ENCODE data around the gene NMNAT3. TPM values are rescaled to one million over a fixed set of nuclear protein-coding genes. Genes with fewer than 3 reads are reported as not detected.

NMNAT3 gene
- polyA plus RNA-seq, 1 donor (not counting 4 experiments of a cell fraction or from before 2014, with no cell fraction given), result 1.6 TPM

DNA sequence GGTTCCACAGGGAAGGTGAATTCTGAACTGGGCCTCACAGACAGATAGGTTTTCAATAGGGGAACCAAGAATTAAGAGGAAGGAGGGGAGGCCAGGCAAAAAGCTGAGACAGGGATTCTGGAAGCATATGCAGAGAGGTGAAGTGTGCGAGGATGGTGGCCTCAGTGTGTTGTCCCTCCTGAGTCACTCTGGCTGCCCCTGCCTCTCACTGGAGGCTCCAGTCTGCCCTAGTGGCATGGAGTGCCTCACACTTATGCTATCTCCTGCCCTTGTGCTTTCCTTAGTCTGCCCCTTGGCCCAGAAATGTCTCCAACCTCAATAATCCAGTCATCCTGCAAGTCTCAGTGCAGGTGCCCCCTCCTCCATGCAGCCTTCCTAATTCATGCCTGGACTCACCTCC is 106.1 kb downstream of the NMNAT3 start:
- H3K9ac ChIP-seq (ENCODE audit: control insufficient read depth, extremely low read depth, insufficient read depth, low read length), result no peak overlapping the region
- H3K36me3 ChIP-seq (ENCODE audit: control insufficient read depth in 2 of 2, extremely low read depth in 1 of 2, insufficient read depth in 2 of 2, low read length in 2 of 2), result no peaks in the 10 kb centered on the region
- no peak for FAIRE-seq
- H3K27me3 ChIP-seq (ENCODE audit: control insufficient read depth, extremely low read depth, insufficient read depth, low read length), result no peaks in the 10 kb centered on the region
- H2AFZ ChIP-seq (ENCODE audit: control insufficient read depth, low read length), result no peak overlapping the region
- no peaks in the 10 kb centered on the region for H3K79me2 ChIP-seq (ENCODE audit: control insufficient read depth, insufficient read depth, low read length)
- no peak overlapping the region for H3K4me2 ChIP-seq (ENCODE audit: control insufficient read depth, extremely low read depth, insufficient read depth, low read depth, low read length)
- H4K20me1 ChIP-seq (ENCODE audit: control insufficient read depth, extremely low read depth, insufficient read depth, low read length), result no peaks in the 10 kb centered on the region
- no peak for DNase-seq (ENCODE audit: low read depth, low spot score)
- no peaks in the 10 kb centered on the region for H3K9me3 ChIP-seq (ENCODE audit: control insufficient read depth, low read depth, low read length)
- H3K4me3 ChIP-seq (ENCODE audit: control insufficient read depth in 2 of 3, extremely low read depth in 1 of 3, insufficient read depth in 2 of 3, low read depth in 1 of 3, low read length in 3 of 3), result no peak overlapping the region
- no peaks in the 10 kb centered on the region for H3K4me1 ChIP-seq (ENCODE audit: control insufficient read depth, extremely low read depth, insufficient read depth, low read length)
- no peak for TF ChIP-seq EZH2 (IDR thresholded peaks at IDR 0.05; ENCODE audit: low read length)
- TF ChIP-seq, protein P1, sequence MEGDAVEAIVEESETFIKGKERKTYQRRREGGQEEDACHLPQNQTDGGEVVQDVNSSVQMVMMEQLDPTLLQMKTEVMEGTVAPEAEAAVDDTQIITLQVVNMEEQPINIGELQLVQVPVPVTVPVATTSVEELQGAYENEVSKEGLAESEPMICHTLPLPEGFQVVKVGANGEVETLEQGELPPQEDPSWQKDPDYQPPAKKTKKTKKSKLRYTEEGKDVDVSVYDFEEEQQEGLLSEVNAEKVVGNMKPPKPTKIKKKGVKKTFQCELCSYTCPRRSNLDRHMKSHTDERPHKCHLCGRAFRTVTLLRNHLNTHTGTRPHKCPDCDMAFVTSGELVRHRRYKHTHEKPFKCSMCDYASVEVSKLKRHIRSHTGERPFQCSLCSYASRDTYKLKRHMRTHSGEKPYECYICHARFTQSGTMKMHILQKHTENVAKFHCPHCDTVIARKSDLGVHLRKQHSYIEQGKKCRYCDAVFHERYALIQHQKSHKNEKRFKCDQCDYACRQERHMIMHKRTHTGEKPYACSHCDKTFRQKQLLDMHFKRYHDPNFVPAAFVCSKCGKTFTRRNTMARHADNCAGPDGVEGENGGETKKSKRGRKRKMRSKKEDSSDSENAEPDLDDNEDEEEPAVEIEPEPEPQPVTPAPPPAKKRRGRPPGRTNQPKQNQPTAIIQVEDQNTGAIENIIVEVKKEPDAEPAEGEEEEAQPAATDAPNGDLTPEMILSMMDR (optimal IDR thresholded peaks at IDR 0.05 in 1 of 3, IDR thresholded peaks at IDR 0.05 in 1 of 3, conservative IDR thresholded peaks at IDR 0.05 in 1 of 3; ENCODE audit: extremely low read depth in 1 of 3, insufficient read depth in 2 of 3, low read length in 3 of 3), result no peak
- dilution Hi-C loops (cut with MboI; ENCODE audit: extremely low pct_ligation_motif_present, low sequenced_read_pairs), result no loop called here
- H3K27ac ChIP-seq (ENCODE audit: control insufficient read depth, insufficient read depth, low read length), result no peak overlapping the region
- no peaks in the 10 kb centered on the region for H3K9me1 ChIP-seq (ENCODE audit: control insufficient read depth, extremely low read depth, insufficient read depth, low read length)

DNA sequence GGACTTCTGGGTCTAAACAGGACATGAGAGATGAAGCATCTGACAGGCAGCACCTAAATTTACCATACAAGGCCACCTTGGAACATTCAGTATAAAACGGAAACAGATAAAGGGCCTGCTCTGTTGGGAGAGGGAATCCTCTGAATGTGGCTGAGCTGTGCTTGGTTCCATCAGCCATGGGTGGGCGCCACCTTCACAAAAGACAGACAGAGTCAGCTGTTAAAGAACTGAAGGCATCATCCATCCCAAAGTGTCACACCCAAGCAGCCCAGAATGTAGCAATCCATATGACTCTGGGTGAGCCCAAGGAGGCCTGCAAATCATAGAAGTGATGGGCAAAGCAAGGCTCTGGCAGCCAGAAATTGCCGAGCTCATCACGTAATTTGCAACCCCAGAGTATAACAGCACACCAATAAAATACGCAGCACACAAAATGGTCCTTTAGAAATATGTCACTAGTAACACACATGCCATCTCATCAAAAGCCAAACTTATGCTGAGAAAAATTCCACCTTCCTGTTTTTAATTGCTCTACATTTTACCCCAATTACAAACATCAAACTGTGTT is 113.4 kb downstream of the NMNAT3 start:
- no peak overlapping the region for H3K9ac ChIP-seq (ENCODE audit: control insufficient read depth, extremely low read depth, insufficient read depth, low read length)
- H3K4me3 ChIP-seq (ENCODE audit: control insufficient read depth in 2 of 3, extremely low read depth in 1 of 3, insufficient read depth in 2 of 3, low read depth in 1 of 3, low read length in 3 of 3), result no peak overlapping the region
- no peaks in the 10 kb centered on the region for H3K27me3 ChIP-seq (ENCODE audit: control insufficient read depth, extremely low read depth, insufficient read depth, low read length)
- no peak for DNase-seq (ENCODE audit: low read depth, low spot score)
- no peak overlapping the region for H3K27ac ChIP-seq (ENCODE audit: control insufficient read depth, insufficient read depth, low read length)
- dilution Hi-C loops (cut with MboI; ENCODE audit: extremely low pct_ligation_motif_present, low sequenced_read_pairs), result no loop called here
- H3K9me1 ChIP-seq (ENCODE audit: control insufficient read depth, extremely low read depth, insufficient read depth, low read length), result no peaks in the 10 kb centered on the region
- no peak overlapping the region for H3K4me2 ChIP-seq (ENCODE audit: control insufficient read depth, extremely low read depth, insufficient read depth, low read depth, low read length)
- no peak for FAIRE-seq
- no peak overlapping the region for H2AFZ ChIP-seq (ENCODE audit: control insufficient read depth, low read length)
- no peaks in the 10 kb centered on the region for H3K9me3 ChIP-seq (ENCODE audit: control insufficient read depth, low read depth, low read length)
- TF ChIP-seq EZH2 (IDR thresholded peaks at IDR 0.05; ENCODE audit: low read length), result no peak
- TF ChIP-seq, protein P1 (optimal IDR thresholded peaks at IDR 0.05 in 1 of 3, IDR thresholded peaks at IDR 0.05 in 1 of 3, conservative IDR thresholded peaks at IDR 0.05 in 1 of 3; ENCODE audit: extremely low read depth in 1 of 3, insufficient read depth in 2 of 3, low read length in 3 of 3), result peak; percentile 41 to 71 (median 52)
- peaks cover 9% of the 10 kb centered on the region for H3K4me1 ChIP-seq (ENCODE audit: control insufficient read depth, extremely low read depth, insufficient read depth, low read length)
- no peaks in the 10 kb centered on the region for H3K79me2 ChIP-seq (ENCODE audit: control insufficient read depth, insufficient read depth, low read length)
- H3K36me3 ChIP-seq (ENCODE audit: control insufficient read depth in 2 of 2, extremely low read depth in 1 of 2, insufficient read depth in 2 of 2, low read length in 2 of 2), result no peaks in the 10 kb centered on the region
- H4K20me1 ChIP-seq (ENCODE audit: control insufficient read depth, extremely low read depth, insufficient read depth, low read length), result no peaks in the 10 kb centered on the region

Data from keratinocyte (primary cell).